GM21367 (cell line): ENCODE results near the gene SHC3.

Experiments
- ATAC-seq: cut with Tn5 transposase; IDR thresholded peaks from one replicate; pipeline ENCODE4 v1.9.1; 2021; ENCODE audit not compliant: unreplicated experiment

The SHC3 gene

DNA sequence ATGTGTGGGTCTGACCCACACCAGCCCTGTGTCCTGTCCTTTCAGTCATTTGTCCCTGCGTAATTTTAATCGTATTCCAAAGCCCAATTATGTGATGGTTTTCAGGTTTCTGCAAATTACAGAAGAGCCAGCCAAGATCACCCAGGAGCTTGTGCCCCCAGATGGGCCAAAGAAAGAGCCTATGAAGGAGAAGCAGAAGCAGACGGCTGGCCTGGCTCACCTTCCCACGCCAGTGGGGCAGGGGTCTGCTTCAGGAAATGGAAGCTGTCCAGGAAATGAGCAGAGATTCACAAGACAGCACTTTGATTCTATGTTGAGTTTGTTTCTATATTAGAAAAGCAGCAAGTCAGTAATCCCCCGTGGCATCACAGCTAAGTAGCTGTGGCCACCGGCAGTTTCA, 175.6 kb downstream of the SHC3 start:
- no peak for ATAC-seq

DNA sequence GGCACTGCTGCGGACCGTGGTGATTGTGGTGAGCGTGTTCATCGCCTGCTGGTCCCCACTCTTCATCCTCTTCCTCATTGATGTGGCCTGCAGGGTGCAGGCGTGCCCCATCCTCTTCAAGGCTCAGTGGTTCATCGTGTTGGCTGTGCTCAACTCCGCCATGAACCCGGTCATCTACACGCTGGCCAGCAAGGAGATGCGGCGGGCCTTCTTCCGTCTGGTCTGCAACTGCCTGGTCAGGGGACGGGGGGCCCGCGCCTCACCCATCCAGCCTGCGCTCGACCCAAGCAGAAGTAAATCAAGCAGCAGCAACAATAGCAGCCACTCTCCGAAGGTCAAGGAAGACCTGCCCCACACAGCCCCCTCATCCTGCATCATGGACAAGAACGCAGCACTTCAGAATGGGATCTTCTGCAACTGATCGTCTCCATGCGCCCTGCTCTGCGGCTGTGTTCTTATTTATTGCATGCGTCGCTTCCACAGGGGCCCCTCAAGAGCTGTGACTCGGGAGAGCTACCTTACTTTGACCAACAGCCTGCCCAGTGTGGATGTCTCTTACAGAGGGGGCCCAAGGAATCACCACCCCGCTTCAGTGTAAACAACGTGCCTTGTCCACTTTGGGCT, 176.6 kb downstream of the SHC3 start:
- ATAC-seq, result no peak

DNA sequence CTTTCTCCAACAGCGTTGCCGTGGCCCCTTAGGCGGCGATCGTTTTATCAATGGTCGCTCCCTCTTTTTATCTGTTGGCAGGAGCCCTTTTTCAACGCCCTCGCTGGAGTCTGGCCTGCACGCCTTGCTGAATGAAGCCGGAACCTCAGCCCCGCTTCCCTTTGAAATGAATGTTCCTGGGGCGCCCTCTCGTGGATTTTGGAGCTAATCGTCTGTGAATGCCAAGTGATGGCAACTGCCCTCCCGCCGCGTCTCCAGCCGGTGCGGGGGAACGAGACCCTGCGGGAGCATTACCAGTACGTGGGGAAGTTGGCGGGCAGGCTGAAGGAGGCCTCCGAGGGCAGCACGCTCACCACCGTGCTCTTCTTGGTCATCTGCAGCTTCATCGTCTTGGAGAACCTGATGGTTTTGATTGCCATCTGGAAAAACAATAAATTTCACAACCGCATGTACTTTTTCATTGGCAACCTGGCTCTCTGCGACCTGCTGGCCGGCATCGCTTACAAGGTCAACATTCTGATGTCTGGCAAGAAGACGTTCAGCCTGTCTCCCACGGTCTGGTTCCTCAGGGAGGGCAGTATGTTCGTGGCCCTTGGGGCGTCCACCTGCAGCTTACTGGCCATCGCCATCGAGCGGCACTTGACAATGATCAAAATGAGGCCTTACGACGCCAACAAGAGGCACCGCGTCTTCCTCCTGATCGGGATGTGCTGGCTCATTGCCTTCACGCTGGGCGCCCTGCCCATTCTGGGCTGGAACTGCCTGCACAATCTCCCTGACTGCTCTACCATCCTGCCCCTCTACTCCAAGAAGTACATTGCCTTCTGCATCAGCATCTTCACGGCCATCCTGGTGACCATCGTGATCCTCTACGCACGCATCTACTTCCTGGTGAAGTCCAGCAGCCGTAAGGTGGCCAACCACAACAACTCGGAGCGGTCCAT, 177.4 kb downstream of the SHC3 start:
- ATAC-seq, result no peak

DNA sequence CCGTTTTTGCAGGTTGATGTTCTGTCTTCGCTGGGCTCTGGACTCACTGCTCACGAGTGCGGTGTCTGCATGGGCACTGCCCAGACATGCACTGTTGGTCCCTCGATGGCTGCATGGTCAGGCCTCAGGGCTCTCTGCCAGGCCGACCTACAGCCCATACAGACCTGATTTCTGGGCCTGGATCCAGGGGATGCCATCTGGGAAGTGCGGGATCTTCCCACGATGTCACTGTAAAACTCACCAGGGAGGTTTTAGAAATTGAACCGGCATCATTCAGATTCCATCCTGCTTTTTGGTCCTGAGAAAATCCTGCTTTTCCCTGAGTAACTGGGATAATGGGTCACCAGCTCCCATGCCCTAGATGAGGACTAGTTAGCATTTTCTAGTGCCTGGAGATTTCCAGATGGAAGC, 178.2 kb downstream of the SHC3 start:
- ATAC-seq, result no peak

DNA sequence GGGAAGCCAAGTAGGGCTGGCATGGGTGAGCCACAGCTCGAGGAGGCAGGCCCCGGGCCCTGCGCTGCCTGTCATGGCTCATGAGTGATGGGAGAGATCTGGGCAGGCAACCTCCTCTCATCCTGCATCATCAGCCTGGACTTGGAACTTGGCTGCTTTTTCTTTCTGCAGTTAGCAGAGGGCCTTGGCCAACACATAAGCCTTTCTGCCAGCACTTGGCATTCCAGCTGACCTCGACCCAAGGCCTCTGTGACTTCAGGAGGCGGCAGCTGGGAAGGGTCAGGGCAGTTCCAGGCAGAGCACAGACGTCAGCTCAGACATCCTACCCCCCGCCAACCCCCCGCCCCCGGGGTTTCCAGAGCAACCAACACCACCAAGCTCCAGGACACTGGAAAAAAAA, 179.7 kb downstream of the SHC3 start:
- ATAC-seq, result no peak

DNA sequence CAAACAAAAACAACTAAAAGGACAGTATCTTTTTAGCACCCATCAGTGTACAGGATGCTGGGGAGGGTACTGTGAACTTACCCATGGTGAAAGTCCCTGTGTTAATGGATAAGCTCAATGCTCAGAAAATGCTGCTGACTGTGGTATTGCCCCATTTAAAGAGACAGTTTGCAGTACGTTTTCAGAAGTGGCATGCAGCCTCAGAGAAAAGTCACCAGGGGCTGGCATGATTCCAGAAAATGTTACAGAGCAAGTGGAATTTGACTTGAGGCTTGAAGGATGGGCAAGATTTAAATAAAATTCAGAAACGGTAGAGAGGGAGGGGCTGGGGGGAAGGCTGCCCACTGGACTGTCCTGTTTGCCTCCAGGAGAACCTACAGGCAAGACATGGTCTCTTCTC, 180.1 kb downstream of the SHC3 start:
- no peak for ATAC-seq

DNA sequence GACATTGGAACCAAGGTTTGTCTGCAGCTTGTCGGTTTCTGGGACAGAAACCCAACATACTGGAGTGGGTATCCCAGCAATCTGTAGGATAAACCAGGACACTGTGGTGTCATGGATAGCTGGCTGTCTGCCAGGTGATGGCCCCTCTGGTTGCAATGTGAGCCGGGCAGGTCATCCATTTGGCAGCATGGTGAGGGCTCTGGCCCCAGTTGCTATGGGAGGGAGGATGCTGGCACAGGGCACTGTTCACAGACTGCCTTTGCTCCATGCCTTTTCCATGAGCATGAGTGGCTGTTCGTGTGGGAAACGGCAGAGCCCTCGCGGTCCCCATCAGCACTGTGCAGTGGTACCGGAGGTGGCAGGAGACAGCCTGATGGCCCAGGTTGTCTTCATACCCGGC, 181.0 kb downstream of the SHC3 start:
- ATAC-seq, result no peak

DNA sequence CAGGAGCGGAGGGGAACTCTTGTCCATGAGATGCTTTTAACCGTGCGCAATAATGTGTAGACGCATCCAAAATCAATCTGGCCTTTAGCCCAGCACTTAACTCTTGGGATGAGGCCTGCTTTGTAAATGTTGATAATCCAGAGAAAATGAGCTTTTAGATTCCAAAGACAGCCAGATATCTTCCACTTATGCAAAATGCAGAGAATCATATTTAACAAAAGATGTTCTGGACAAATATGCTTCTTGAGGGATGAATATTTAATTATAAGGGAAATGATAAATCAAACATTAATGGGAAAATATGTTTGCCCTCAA, 181.7 kb downstream of the SHC3 start:
- ATAC-seq, result no peak

DNA sequence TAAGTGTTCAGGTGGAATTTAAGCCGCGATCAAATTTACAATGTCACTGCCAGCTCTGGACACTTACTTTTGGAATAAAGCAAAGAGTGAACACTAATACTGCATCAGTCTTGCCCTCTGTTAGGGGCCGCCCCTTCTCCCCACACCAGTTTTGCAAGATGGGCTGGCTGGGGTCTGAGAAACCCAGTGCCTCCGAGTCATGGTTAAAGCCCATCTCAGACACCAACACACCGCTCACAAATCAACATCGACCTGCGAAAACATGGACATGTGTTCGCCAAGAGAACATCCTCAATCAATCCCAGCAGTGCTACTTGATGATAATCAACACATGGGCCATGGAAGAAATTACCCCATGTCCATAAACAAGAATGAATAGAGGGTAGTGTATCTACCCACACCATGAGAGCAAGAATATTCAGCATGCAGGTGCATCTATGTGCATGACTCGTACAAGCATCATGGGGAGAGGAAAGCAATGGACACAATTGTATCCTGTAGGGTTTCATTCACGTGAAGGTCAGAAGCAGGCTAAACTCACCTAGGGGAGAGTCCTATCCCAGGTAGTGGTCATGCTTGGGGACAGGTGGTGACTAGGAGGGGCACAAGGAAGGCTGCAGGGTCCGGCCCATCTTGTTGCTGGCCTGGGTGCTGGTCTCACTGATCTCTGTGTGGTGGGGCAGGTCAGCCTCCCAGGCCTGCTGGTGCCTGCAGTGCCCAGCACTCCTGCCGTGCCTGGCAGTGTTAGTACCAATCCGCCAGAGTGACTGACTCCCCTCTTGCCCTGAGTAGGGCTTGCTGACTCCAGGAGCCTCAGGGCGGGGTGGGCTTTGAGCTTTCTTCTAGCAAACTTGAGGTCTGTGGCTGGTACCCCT, 182.3 kb downstream of the SHC3 start:
- ATAC-seq, result no peak

DNA sequence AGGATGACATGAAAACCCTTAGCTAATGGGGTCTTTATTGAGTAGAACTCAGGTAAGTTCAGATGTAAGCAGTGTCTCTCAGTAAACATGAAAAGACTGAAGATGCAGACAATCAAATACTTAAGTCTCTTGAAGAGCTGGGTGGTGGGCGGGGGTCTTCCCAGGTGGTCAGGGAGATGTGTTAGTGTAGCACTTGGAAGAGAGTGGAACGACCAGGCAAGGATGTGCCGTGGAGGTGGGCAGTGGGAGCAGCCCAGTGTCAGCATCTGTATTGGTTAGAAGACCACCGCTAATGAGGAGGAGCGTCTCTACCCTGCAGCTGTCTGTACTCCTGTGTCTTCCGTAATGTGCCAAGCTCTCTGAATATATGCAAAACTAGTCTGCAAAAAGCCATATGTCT, 183.0 kb downstream of the SHC3 start:
- ATAC-seq, result no peak

DNA sequence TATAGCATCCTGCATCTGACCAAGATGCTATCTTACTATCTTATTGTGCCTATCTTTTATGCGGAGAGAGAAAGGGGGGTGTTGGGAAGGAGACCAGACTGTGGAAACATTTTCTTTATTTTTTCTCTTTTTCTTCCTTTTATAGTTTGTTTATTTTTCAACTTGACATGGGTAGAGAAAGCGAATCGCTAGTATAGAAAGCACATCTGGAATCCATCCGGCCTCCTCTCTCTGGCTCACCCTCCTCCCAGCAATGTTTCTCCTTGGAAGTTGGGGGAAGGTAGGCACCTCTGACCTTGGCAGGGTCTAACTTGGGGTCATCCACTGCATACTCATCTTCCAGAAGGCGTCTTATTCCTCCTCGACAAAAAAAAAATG, 183.4 kb downstream of the SHC3 start:
- no peak for ATAC-seq

DNA sequence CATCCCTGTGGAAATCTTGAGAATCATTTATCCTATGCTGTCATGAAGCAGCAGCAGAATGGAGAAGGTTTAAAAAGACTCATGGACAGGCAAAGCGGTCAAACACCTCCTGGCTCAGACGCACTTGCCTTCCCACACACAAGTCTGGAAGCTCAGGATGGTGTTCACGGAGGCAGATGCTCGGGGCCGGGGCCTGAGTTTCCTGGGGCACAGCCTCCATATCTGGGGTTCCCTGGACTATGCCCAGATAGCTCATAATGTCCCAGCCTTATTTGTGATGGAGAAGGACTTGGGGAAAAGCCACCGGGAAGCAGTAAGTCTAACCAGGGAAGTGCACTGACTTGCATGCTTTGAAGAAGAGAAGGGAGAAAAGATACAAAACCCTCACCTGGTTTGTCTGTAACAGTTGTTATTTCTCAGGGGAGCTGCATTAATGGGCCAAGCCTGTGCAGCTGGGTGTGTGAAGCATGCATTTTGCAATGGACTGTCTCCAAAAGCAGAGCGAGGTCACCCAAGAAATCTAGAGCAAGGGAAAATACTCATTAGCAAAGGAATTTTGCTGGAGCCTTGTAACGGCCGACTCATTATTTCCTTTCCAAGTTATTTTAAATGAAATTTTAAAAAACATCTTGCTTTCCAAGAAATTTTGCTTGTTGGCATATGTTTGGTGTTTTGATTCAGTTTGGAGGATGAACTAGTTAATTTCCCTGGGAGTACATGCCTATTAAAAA, 184.0 kb downstream of the SHC3 start:
- no peak for ATAC-seq

DNA sequence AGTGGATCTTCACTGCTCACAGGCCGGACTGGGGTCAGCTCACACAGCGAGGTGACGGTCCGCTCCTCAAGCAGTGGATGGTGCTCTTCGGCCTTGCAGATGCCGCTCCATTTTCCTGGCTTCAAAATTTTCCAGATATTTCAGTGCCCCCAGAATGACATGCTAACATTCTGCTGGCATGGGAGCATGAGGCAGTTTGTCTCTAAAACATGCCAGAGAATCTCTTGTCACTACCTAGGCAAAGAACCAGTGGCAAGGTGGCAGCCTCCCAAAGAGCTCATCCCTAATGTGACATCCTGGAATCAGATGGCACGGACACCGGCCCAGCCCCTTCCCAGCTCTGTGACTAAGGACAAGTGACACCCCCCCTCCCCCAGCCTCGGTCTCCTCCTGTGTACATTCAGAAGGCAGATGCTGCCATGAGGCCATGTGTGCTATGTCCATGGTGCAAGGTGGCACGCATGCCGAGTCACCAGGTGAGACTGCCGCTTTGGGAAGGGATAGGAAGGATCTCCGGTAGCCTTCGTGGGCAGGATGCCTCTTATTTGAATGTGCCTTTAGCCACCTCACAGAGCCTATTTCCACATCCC, 184.7 kb downstream of the SHC3 start:
- no peak for ATAC-seq

DNA sequence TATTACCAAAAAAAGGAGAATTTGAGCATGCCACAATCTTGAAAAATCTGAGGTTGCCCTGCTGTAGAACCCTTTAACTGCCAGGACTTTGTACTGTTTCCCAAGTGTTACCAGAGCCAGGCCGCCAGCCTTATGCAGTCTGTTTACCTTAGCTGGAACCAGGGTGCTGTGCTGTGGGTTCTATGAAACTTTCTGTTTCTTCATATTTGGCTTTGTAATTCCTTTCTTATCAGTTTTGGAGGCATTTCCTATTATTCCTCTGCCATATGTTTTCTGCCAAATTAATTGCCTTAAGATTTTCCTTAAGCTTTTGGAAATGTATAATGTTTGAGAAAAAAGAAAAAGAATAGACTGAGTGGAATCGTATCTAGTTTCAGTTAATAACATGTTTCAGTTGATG, 185.3 kb downstream of the SHC3 start:
- no peak for ATAC-seq

DNA sequence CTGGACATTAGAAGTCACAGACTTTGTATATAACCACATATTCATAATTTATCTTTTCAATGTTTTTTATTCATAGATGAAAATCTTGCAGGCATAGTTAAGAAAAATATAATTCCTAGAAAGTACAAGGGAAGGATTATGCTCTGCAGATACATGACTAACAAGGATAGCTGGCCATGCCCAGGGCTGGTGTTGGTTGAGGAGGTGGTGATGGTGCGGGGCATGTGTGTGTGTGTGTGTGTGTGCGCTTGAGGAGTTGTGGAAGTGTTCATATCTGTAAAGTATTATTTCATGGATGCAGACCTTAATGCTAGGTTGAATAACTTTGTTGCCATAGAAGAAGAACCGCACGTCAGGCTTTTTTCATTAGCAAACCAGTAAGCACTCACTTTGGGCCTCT, 186.1 kb downstream of the SHC3 start:
- ATAC-seq, result no peak

DNA sequence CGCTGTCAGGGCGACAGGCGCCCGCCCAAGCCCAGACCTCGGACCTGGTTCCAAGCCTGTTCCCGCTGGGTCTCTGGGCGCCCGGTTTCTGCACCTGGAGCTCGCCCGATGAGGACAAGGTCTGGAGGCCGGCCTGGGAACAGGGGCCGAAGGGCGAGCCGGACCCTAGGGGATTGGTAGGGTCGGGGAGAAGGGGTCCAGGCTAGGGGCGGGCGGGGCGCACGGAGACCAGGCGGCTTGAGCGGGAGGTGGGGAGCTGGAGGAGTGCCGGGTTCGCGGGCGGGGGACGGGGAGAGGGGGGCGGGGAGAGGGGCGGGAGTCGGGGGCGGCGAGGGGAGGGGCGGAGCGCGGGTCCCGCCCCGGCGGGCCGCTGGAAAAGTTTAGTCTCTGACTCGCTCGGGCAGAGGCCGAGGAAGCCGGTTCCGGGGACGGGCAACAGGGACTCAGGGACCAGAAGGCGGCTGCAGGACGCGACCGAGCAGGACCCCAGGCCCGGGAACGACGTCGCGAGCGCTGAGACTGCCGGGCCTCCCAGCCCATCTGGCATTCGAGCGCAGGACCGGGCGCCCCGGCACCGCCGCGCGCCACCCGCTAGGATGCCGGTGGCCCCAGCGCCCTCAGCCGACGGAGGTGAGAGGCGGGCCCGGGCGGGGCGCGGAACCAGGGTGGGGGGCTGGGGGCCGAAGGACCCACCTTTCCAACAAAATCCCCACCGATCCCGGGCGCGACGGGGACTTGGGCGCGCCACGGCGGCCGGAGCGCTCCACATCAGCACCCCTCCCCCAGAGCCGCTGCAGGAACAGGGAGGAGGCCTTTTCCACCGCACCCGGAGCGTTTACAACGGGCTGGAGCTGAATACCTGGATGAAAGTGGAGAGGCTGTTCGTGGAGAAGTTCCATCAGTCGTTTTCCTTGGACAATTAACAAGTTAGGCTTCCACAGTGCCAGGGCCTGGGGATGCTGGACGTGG, 187.3 kb downstream of the SHC3 start, which contains the start of gene S1PR3:
Gene S1PR3 (plus strand): TSS at position 403 of the 969 bp plus-strand sequence. CDS start 9,733 bp downstream, outside the sequence.
- ATAC-seq, result no peak

DNA sequence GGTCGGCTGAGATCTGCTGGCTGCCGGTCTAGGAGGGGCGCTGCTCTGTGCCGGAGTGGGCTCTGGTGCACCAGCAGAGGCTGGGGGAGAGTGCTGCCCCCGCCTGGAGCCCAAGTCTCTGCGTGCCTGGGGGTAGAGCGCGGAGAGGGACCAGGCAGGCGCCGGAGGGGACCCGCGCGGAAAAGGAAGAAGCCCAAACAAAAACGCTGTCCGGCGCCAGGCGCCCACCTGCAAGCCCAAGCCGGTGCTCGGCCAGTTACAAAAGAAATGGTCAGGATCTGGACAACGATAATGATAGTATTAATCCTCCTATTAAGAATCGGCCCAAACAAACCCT, 187.9 kb downstream of the SHC3 start:
- no peak for ATAC-seq

DNA sequence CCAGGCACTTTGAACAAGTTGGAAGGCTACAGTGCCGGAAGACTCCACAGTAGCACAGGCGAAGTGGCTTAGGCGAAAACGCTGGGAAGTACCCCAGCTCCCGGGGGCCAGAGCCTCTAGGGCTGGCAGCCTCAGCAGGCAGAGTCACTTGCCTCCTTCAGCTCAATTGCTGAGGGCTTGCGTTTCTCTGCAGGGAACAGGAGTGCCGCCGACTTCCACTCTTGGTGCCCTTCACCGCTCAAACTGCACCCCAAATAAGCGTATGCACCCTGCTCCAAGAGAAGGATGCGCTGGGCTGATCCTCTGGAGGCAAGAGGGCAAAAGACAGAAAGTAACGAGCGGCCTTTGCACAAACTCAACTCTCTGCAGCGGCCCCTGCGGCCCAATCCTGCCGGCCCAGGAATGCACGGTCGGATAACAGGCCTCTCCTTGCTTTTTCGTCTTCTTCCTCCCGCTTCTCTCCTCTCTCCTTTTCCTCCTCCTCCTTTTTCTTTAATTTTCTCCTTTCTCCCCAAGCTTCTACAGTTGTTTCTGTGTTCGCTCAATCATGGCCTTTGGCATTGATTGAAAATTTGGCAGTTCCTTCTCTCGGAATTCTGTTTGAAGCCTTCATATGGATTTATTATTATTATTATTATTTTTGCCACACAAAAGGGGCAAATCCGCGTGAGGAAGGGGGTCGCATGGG, 188.4 kb downstream of the SHC3 start:
- no peak for ATAC-seq
